GM18502 (cell line): ENCODE measurements around the gene CMAS.
"Not testable (repeated sequence)": the region's sequence is repeated elsewhere in the genome, so short reads cannot be mapped to it uniquely, and the experiment has no call there.

Experiments used
- ATAC-seq: cut with Tn5 transposase; IDR thresholded peaks from one replicate; pipeline ENCODE4 v1.9.1; 2021; ENCODE audit warnings: mild to moderate bottlenecking; ENCODE audit not compliant: unreplicated experiment, poor library complexity

The CMAS gene

GRCh38 chr12:22044391-22044790 is 1.6 kb upstream of the CMAS start:
- ATAC-seq = no peak

- ATAC-seq = no peak
Measured at GRCh38 chr12:22046968-22047390, 961 bp downstream of the CMAS start.

GRCh38 chr12:22047494-22047893 is 1.5 kb downstream of the CMAS start:
- no peak for ATAC-seq

- no peak for ATAC-seq
Measured at GRCh38 chr12:22048351-22049041, 2.5 kb downstream of the CMAS start.

GRCh38 chr12:22050078-22050477 is 4.1 kb downstream of the CMAS start:
- no peak for ATAC-seq

GRCh38 chr12:22051114-22051698 is 5.2 kb downstream of the CMAS start:
- no peak for ATAC-seq

GRCh38 chr12:22052994-22053393 is 7.0 kb downstream of the CMAS start:
- not testable (repeated sequence) for ATAC-seq

- ATAC-seq = no peak
Measured at GRCh38 chr12:22054155-22054554, 8.1 kb downstream of the CMAS start.

- no peak for ATAC-seq
Measured at GRCh38 chr12:22056607-22057006, 10.6 kb downstream of the CMAS start.

GRCh38 chr12:22059976-22060647 is 14.1 kb downstream of the CMAS start:
- no peak for ATAC-seq

GRCh38 chr12:22064968-22065367 is 18.9 kb downstream of the CMAS start:
- ATAC-seq = no peak

- no peak for ATAC-seq
Measured at GRCh38 chr12:22066310-22066709, 20.3 kb downstream of the CMAS start.

- no peak for ATAC-seq
Measured at GRCh38 chr12:22069851-22070250, 23.8 kb downstream of the CMAS start.

GRCh38 chr12:22082190-22082701 is 36.2 kb downstream of the CMAS start:
- ATAC-seq = no peak

- ATAC-seq = peak; percentile 47
Measured at GRCh38 chr12:22083167-22083566, 37.1 kb downstream of the CMAS start.

- no peak for ATAC-seq
Measured at GRCh38 chr12:22084852-22085251, 38.8 kb downstream of the CMAS start.

GRCh38 chr12:22088886-22089285 is 42.9 kb downstream of the CMAS start:
- no peak for ATAC-seq

GRCh38 chr12:22089486-22089885 is 43.5 kb downstream of the CMAS start:
- no peak for ATAC-seq

GRCh38 chr12:22099062-22099461 is 53.0 kb downstream of the CMAS start:
- ATAC-seq = not testable (repeated sequence)

- ATAC-seq = peak; percentile 77
Measured at GRCh38 chr12:22100958-22101748, 55.1 kb downstream of the CMAS start.
